ENCODE data around the gene FOSB. TPM values are rescaled to one million over a fixed set of nuclear protein-coding genes. Genes with fewer than 3 reads are reported as not detected.

FOSB gene
- total and polyA plus RNA-seq, 9 of the 15 experiments (the other 6 are each of a cell fraction or from before 2014, with no cell fraction given): 0.11 to 2.7 (median 0.73) TPM

DNA sequence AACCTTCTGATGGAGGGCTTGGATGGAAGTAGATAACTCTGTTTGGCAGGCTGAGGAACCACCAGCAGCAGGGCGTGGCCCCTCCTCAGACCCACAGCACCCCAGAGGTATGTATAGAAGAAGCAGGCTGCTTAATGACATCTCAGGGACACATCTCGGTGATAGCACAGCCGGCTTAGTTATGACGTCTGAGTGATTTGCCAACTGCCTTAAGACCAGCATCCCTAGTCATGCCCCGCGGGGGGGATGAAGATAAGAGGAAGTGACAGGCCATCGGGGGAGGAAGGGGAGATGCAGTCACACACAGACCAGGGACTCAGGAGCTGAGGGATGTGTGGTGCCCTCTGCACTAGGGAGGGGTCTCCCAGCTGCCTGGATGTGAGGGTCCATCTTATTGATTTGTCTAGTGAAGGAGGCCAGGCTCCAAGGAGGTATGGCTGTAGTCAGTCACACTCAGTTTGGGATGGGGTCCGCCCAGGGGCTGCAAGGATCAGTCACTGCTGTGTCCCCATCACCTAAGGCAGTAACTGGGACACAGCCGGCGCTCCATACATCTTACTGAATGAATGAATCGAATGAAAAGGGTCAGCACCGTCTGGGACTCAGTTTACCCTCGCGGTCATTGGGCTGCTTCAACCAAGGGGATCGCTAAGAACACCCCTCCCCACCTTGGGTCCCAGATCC lies 24.9 kb upstream of the FOSB start (continued):
- TF ChIP-seq POLR2AphosphoS5 (IDR thresholded peaks at IDR 0.05; ENCODE audit: control insufficient read depth, insufficient read depth, low read depth, low read length) (peak; percentile 73), ZNF717 (CRISPR knock-in tag; IDR thresholded peaks at IDR 0.05) (no peak), ZFP91 (CRISPR knock-in tag; IDR thresholded peaks at IDR 0.05) (0 out of 2 replicates have a peak, but pooled peaks have one; percentile 8), CBFB (CRISPR knock-in tag; IDR thresholded peaks at IDR 0.05) (no peak), ZEB2 (IDR thresholded peaks at IDR 0.05) (peak; percentile 77; the same call in 1 of the 2 replicates), JUN (IDR thresholded peaks at IDR 0.05; ENCODE audit: borderline replicate concordance, low read depth, low read length) (no peak), JUN (CRISPR knock-in tag; IDR thresholded peaks at IDR 0.05; ENCODE audit: borderline replicate concordance) (peak; percentile 9; the same call in 1 of the 2 replicates), SRSF1 (IDR thresholded peaks at IDR 0.05; ENCODE audit: low read depth, low read length) (no peak), ZNF175 (CRISPR knock-in tag; IDR thresholded peaks at IDR 0.05; ENCODE audit: low read depth) (no peak), RBM14 (IDR thresholded peaks at IDR 0.05; ENCODE audit: borderline replicate concordance, insufficient read depth, low read depth, low read length) (no peak), SRSF3 (IDR thresholded peaks at IDR 0.05; ENCODE audit: insufficient read depth, low read length) (no peak), ESRRB (CRISPR knock-in tag; IDR thresholded peaks at IDR 0.05; ENCODE audit: borderline replicate concordance) (no peak), PHF8 (IDR thresholded peaks at IDR 0.05; ENCODE audit: borderline replicate concordance, low read length) (peak; percentile 24; the same call in 1 of the 2 replicates), KDM1A (IDR thresholded peaks at IDR 0.05) (peak; percentile 75 to 81; a peak in 3 of 4 replicates)
- TF ChIP-seq, protein P1, sequence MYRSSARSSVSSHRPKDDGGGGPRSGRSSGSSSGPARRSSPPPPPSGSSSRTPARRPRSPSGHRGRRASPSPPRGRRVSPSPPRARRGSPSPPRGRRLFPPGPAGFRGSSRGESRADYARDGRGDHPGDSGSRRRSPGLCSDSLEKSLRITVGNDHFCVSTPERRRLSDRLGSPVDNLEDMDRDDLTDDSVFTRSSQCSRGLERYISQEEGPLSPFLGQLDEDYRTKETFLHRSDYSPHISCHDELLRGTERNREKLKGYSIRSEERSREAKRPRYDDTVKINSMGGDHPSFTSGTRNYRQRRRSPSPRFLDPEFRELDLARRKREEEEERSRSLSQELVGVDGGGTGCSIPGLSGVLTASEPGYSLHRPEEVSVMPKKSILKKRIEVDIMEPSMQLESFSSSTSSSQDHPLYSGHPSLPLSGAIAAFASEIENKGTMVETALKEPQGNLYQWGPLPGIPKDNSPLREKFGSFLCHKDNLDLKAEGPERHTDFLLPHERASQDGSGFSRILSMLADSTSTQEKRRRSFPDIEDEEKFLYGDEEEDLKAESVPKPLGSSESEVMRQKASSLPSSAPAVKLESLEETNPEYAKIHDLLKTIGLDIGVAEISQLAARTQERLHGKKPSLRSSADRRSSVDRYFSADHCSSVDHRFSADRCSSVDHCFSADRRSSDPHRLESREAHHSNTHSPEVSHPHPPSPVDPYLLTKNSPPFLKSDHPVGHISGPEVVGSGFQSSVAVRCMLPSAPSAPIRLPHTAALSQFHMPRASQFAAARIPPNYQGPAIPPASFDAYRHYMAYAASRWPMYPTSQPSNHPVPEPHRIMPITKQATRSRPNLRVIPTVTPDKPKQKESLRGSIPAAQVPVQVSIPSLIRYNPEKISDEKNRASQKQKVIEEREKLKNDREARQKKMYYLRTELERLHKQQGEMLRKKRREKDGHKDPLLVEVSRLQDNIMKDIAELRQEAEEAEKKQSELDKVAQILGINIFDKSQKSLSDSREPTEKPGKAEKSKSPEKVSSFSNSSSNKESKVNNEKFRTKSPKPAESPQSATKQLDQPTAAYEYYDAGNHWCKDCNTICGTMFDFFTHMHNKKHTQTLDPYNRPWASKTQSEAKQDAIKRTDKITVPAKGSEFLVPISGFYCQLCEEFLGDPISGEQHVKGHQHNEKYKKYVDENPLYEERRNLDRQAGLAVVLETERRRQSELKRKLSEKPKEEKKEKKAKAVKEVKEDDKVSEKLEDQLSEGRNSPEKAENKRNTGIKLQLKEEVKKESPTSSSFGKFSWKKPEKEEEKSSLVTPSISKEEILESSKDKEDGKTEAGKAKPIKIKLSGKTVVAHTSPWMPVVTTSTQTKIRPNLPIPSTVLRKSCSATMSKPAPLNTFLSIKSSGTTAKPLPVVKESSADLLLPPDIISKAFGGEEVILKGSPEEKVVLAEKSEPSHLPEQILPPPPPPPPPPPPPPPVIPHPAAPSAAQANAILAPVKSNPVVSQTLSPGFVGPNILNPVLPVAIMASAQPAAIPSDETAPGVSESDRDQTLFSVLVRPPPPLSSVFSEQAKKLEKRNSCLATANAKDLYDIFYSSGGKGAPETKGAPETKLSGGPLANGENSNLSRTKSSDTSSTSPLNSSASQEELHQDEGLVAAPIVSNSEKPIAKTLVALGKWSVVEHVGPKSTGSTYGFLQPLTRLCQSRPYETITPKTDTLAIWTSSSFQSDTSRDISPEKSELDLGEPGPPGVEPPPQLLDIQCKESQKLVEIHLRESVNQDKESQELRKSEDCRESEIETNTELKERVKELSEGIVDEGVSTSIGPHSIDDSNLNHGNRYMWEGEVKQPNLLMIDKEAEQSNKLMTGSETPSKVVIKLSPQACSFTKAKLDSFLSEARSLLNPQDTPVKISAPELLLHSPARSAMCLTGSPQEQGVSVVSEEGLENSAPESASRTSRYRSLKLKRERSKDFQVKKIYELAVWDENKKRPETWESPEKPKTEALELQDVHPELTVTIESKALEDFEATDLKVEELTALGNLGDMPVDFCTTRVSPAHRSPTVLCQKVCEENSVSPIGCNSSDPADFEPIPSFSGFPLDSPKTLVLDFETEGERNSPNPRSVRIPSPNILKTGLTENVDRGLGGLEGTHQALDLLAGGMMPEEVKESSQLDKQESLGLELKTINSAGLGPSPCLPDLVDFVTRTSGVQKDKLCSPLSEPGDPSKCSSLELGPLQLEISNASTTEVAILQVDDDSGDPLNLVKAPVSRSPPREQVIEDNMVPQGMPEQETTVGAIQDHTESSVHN (IDR thresholded peaks at IDR 0.05; ENCODE audit: borderline replicate concordance in 1 of 2, low read depth in 1 of 2): peak in 1 of 2 experiments; percentile 70; a peak in 2 of 4 replicates
- TF ChIP-seq, protein P2, sequence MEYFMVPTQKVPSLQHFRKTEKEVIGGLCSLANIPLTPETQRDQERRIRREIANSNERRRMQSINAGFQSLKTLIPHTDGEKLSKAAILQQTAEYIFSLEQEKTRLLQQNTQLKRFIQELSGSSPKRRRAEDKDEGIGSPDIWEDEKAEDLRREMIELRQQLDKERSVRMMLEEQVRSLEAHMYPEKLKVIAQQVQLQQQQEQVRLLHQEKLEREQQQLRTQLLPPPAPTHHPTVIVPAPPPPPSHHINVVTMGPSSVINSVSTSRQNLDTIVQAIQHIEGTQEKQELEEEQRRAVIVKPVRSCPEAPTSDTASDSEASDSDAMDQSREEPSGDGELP (CRISPR knock-in tag; IDR thresholded peaks at IDR 0.05; ENCODE audit: borderline replicate concordance): peak; percentile 74; the same call in 1 of the 2 replicates
